HG03520 (cell line): ENCODE data around the gene RBM20.
A peak's percentile ranks its signal among the peaks of the same experiment; 100 is the strongest.

Source experiments
- ATAC-seq: cut with Tn5 transposase; IDR thresholded peaks from one replicate; pipeline ENCODE4 v1.9.1; 2021; ENCODE audit warnings: mild to moderate bottlenecking, moderate library complexity; ENCODE audit not compliant: unreplicated experiment

Gene RBM20

GRCh38 chr10:110845756-110846620 is 201.9 kb downstream of the RBM20 start:
- ATAC-seq, result no peak

- ATAC-seq, result no peak
Measured at GRCh38 chr10:110847374-110847773, 203.2 kb downstream of the RBM20 start.

- ATAC-seq, result no peak
Measured at GRCh38 chr10:110848106-110848505, 204.0 kb downstream of the RBM20 start.

- no peak for ATAC-seq
Measured at GRCh38 chr10:110850099-110850498, 206.0 kb downstream of the RBM20 start.

- ATAC-seq, result no peak
Measured at GRCh38 chr10:110851020-110851612, 207.0 kb downstream of the RBM20 start.

GRCh38 chr10:110852255-110852896 is 208.2 kb downstream of the RBM20 start:
- no peak for ATAC-seq

- ATAC-seq, result no peak
Measured at GRCh38 chr10:110852947-110853346, 208.8 kb downstream of the RBM20 start.

- no peak for ATAC-seq
Measured at GRCh38 chr10:110853921-110854605, 209.9 kb downstream of the RBM20 start.

- no peak for ATAC-seq
Measured at GRCh38 chr10:110857265-110858171, 213.4 kb downstream of the RBM20 start.

GRCh38 chr10:110858297-110858934 is 214.3 kb downstream of the RBM20 start:
- ATAC-seq, result no peak

GRCh38 chr10:110859206-110859972 is 215.3 kb downstream of the RBM20 start:
- no peak for ATAC-seq

- no peak for ATAC-seq
Measured at GRCh38 chr10:110859973-110860376, 215.8 kb downstream of the RBM20 start.

- peak; percentile 44 for ATAC-seq
Measured at GRCh38 chr10:110860576-110861241, 216.6 kb downstream of the RBM20 start.

- ATAC-seq, result no peak
Measured at GRCh38 chr10:110861476-110861875, 217.3 kb downstream of the RBM20 start.

GRCh38 chr10:110861930-110862649 is 218.0 kb downstream of the RBM20 start:
- ATAC-seq, result no peak

- no peak for ATAC-seq
Measured at GRCh38 chr10:110862961-110863360, 218.8 kb downstream of the RBM20 start.

- no peak for ATAC-seq
Measured at GRCh38 chr10:110863361-110863760, 219.2 kb downstream of the RBM20 start.

GRCh38 chr10:110863956-110864355 is 219.8 kb downstream of the RBM20 start:
- ATAC-seq, result no peak
